HepG2 (cell line): ENCODE data around the gene EFL1. TPM values are rescaled to one million over a fixed set of nuclear protein-coding genes. Genes with fewer than 3 reads are reported as not detected.

Source experiments
- ATAC-seq: fragments of 200-7000 bp; cut with Tn5 transposase; 3 replicates; pipeline ENCODE4 v1.9.1; 2020; ENCODE audit warnings: mild to moderate bottlenecking, moderate library complexity
- BruUV-seq: library from RNA; stranded (reverse); fragments of 400-500 nt; replicated peaks from 2 replicates; lab custom pipeline; 2021; lab: Mats Ljungman, UMichigan
- CTCF ChIA-PET: fragments of 300-600 bp; formaldehyde crosslinking; extraction: SDS; loops from one replicate; lab custom pipeline; 2021; ENCODE audit warnings: low total read pairs, inconsistent platforms, low intra/inter-chr PET ratio; lab: Yijun Ruan, JAX
- POLR2A ChIA-PET: fragments of 350-600 bp; sonication (Branson Sonifier 250); formaldehyde crosslinking; loops from one replicate; lab custom pipeline; 2020; ENCODE audit warnings: antibody characterized with exemption, inconsistent platforms; lab: Yijun Ruan, JAX
- DNase-seq: peaks from one replicate; pipeline ENCODE4 v3.0.0-alpha.2; 2015; ENCODE audit warnings: low spot score
- FAIRE-seq: peaks from 3 replicates; lab custom pipeline; 2011; peaks lifted over from hg19 to GRCh38; lab: Jason Lieb, UNC
- H2AFZ ChIP-seq: one replicate; pipeline ENCODE4 v1.6.1; 2011; ENCODE audit warnings: low read length, inconsistent platforms
- H3K27ac ChIP-seq: fragments of 300-600 bp; 3 replicates; pipeline ENCODE4 v1.8.0; 2011; ENCODE audit warnings: mixed run types, mild to moderate bottlenecking, mixed read lengths, low read length, inconsistent platforms; ENCODE audit not compliant: insufficient read depth; ENCODE audit errors: extremely low read length
- H3K27me3 ChIP-seq, 2 experiments: fragments of 200-600 bp in 1 of 2; 2 replicates in 1 of 2; 3 replicates in 1 of 2; pipeline versions ENCODE4 v1.6.0 to v1.8.0; 2011; ENCODE audit warnings: low read length in 2 of 2, mild to moderate bottlenecking in 2 of 2, moderate library complexity in 2 of 2, inconsistent platforms in 1 of 2; ENCODE audit not compliant: insufficient read depth in 2 of 2, control insufficient read depth in 1 of 2
- H3K36me3 ChIP-seq, 2 experiments: fragments of 200-600 bp in 1 of 2; replicated peaks in 1 of 2; 2 replicates in 1 of 2; 3 replicates in 1 of 2; pipeline versions ENCODE4 v1.5.1 to v1.8.0; 2011; ENCODE audit warnings: low read length in 2 of 2, inconsistent platforms in 1 of 2; ENCODE audit not compliant: insufficient read depth in 2 of 2, control insufficient read depth in 1 of 2
- H3K4me1 ChIP-seq: 2 replicates; pipeline ENCODE4 v1.5.1; 2012; ENCODE audit warnings: low read length, inconsistent platforms; ENCODE audit not compliant: insufficient read depth
- H3K4me2 ChIP-seq: 2 replicates; pipeline ENCODE4 v1.6.0; 2011; ENCODE audit warnings: low read depth, low read length, inconsistent platforms
- H3K4me3 ChIP-seq, 3 experiments: fragments of 200-600 bp in 1 of 3; sonication (generic), shearing (Covaris generic) in 1 of 3; replicated peaks in 1 of 3; 2 replicates each; pipeline ENCODE4 v1.5.1; 2011 to 2016; ENCODE audit warnings: low read length in 3 of 3, inconsistent platforms in 2 of 3, low read depth in 2 of 3, mild to moderate bottlenecking in 2 of 3, control low read depth in 1 of 3, mixed read lengths in 1 of 3; ENCODE audit not compliant: insufficient read depth in 1 of 3
- H3K79me2 ChIP-seq: one replicate; pipeline ENCODE4 v1.6.1; 2011; ENCODE audit warnings: low read length, inconsistent platforms; ENCODE audit not compliant: insufficient read depth
- H3K9ac ChIP-seq: 2 replicates; pipeline ENCODE4 v1.6.0; 2011; ENCODE audit warnings: mild to moderate bottlenecking, low read depth, low read length, inconsistent platforms; ENCODE audit not compliant: insufficient read depth
- H3K9me3 ChIP-seq: 2 replicates; pipeline ENCODE4 v1.5.1; 2012; ENCODE audit warnings: mild to moderate bottlenecking, low read length
- H4K20me1 ChIP-seq: 2 replicates; pipeline ENCODE4 v1.6.0; 2011; ENCODE audit warnings: inconsistent platforms, mild to moderate bottlenecking, low read length, moderate library complexity; ENCODE audit not compliant: insufficient read depth
- CHD4 ChIP-seq: fragments of 200-600 bp; sonication (generic); IDR thresholded peaks from 2 replicates; pipeline ENCODE4 v1.7.0; 2017; ENCODE audit warnings: mild to moderate bottlenecking, low read length, borderline replicate concordance
- ETS1 ChIP-seq: sonication (generic); formaldehyde crosslinking; IDR thresholded peaks from 2 replicates; pipeline ENCODE4 v1.4.0; 2020; ENCODE audit warnings: missing genetic modification reagents
- HOXA9 ChIP-seq: sonication (generic); formaldehyde crosslinking; IDR thresholded peaks from 2 replicates; pipeline ENCODE4 v1.8.1; 2022; ENCODE audit warnings: missing genetic modification reagents, mild to moderate bottlenecking, moderate library complexity, borderline replicate concordance
- RELA ChIP-seq: sonication (generic); formaldehyde crosslinking; IDR thresholded peaks from 2 replicates; pipeline ENCODE4 v1.4.0; 2020; ENCODE audit warnings: missing genetic modification reagents
- SNRNP70 ChIP-seq: fragments of 200-400 bp; formaldehyde crosslinking; IDR thresholded peaks from 2 replicates; pipeline ENCODE4 v1.6.1; 2017; ENCODE audit warnings: mild to moderate bottlenecking, low read depth, low read length, moderate library complexity
- ZBTB40 ChIP-seq, 2 experiments: fragments of 450-650 bp in 1 of 2; sonication (generic) in 1 of 2; formaldehyde crosslinking in 1 of 2; IDR thresholded peaks; 2 replicates each; pipeline versions ENCODE4 v1.6.1 to v1.8.0; 2016 to 2022; ENCODE audit warnings: antibody characterized with exemption in 1 of 2, mild to moderate bottlenecking in 1 of 2, missing genetic modification reagents in 1 of 2
- ZNF253 ChIP-seq: sonication (generic); formaldehyde crosslinking; IDR thresholded peaks from 2 replicates; pipeline ENCODE4 v1.8.0; 2022; ENCODE audit warnings: mild to moderate bottlenecking, missing genetic modification reagents, borderline replicate concordance
- ZNF674 ChIP-seq: sonication (generic); formaldehyde crosslinking; IDR thresholded peaks from 2 replicates; pipeline ENCODE4 v1.5.0; 2020; ENCODE audit warnings: low read depth, mild to moderate bottlenecking, missing genetic modification reagents
- ZNF766 ChIP-seq: sonication (generic); formaldehyde crosslinking; IDR thresholded peaks from 2 replicates; pipeline ENCODE4 v1.5.0; 2020; ENCODE audit warnings: missing genetic modification reagents, borderline replicate concordance
- WGBS: methylation state at CpG from one replicate; pipeline ENCODE4 v1.1.6; 2017; ENCODE audit warnings: low lambda C conversion rate; 5-methylcytosine and 5-hydroxymethylcytosine counted together
- in situ Hi-C: cut with HindIII; loops from 2 replicates; pipeline ENCODE4 v1.10.0; 2017; ENCODE audit warnings: low pct_unique_long_range_greater_than_20kb; ENCODE audit not compliant: extremely low pct_ligation_motif_present
- intact Hi-C: fragments of 100-400 bp; cut with micrococcal nuclease; formaldehyde crosslinking; loops from one replicate; pipeline ENCODE4 v1.10.0; 2022; ENCODE audit not compliant: unreplicated experiment
- polyA plus RNA-seq, 8 experiments: library from polyadenylated mRNA; depleted of rRNA in 3 of 8; stranded (reverse) in 7 of 8; unstranded in 1 of 8; fragments of >200 nt; fragmentation: Illumina TruSeq in 4 of 8; extraction: Trizol in 4 of 8; gene quantifications; 2 replicates each; pipeline versions ENCODE4 v1.2.1 to v1.2.3, GENCODE V29; 2011 to 2016; ENCODE audit warnings: low read depth in 4 of 8, missing spikeins in 1 of 8, mixed read lengths in 1 of 8; ENCODE audit not compliant: insufficient read depth in 1 of 8
- total RNA-seq, 5 experiments: library from RNA; depleted of rRNA; stranded (reverse); fragments of >200 nt; fragmentation: Illumina TruSeq; extraction: Trizol; gene quantifications; 2 replicates each; pipeline ENCODE4 v1.2.3, GENCODE V29; 2016; ENCODE audit warnings: low read depth in 1 of 5

EFL1 gene
- total and polyA plus RNA-seq, 2 of the 13 experiments (the other 11 are each of a cell fraction or from before 2014, with no cell fraction given): 6.4 to 12.0 TPM

DNA sequence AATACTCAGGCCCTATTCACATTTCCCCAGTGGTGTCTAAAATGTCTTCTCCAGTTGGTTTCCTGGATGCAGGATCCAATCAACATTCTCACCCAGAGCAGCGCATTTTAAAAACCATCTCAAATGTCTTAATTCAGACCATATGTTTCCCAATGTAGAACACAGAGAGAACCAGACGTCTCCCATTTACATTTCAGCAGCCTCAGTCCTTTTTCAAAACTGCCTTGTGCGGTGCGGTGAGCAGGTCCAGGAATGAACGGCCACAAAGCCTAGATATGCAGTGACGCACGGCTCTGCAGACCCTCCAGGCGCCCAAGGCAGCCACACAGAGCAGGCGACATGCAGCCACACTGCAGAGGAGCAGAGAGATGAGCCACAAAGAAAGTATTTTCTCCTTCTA is 150.6 kb downstream of the EFL1 start:
- ChIA-PET CTCF (no interaction called here), POLR2A (no interaction called here)
- no peak for DNase-seq
- Histone ChIP-seq H4K20me1 (no peaks in the 10 kb centered on the region; the same call in 1 of the 2 replicates), H3K36me3 (no peaks in the 10 kb centered on the region), H3K27ac (no peak overlapping the region), H3K27me3 (peaks cover 3 to 7% of the 10 kb centered on the region in 2 experiments; a peak in 2 of 5 replicates), H3K9ac (no peak overlapping the region), H3K79me2 (no peaks in the 10 kb centered on the region), H2AFZ (no peak overlapping the region), H3K4me1 (no peaks in the 10 kb centered on the region), H3K4me3 (no peak overlapping the region), H3K9me3 (no peaks in the 10 kb centered on the region), H3K4me2 (no peak overlapping the region)
- no peak for ATAC-seq
- in situ Hi-C loops: no loop called here
- WGBS: 57% methylated on average over 7 of the region's 9 CpGs
- BruUV-seq: no TSS peak
- TF ChIP-seq ZNF674 (CRISPR knock-in tag) (no peak), ZNF766 (CRISPR knock-in tag) (no peak), HOXA9 (CRISPR knock-in tag) (no peak), SNRNP70 (no peak), ETS1 (CRISPR knock-in tag) (no peak), ZBTB40 (IDR thresholded peaks at IDR 0.05) (no peak), ZBTB40 (CRISPR knock-in tag; IDR thresholded peaks at IDR 0.05) (no peak), ZNF253 (CRISPR knock-in tag) (no peak), CHD4 (no peak), RELA (no peak)
- intact Hi-C loops: loop anchor here (2.0 kb wide), 1 partner anchor 73 kb away; no protein-coding TSS in a partner anchor
- no peak for FAIRE-seq
